Stimulated activated CD8-positive, alpha-beta memory T cell treated with anti-CD3 and anti-CD28 coated beads, Interleukin-12 subunit alpha, Interleukin-12 subunit beta, amount 100 ng/mL, for 1 hour (primary cell): ENCODE results near the gene CCDC144A.
A peak's percentile ranks its signal among the peaks of the same experiment; 100 is the strongest.
"Not testable (repeated sequence)": the region's sequence is repeated elsewhere in the genome, so short reads cannot be mapped to it uniquely, and the experiment has no call there.

ENCODE experiments used
- DNase-seq: peaks from one replicate; pipeline ENCODE4 v3.0.0-alpha.2; 2020; ENCODE audit warnings: low read depth

CCDC144A gene

DNA sequence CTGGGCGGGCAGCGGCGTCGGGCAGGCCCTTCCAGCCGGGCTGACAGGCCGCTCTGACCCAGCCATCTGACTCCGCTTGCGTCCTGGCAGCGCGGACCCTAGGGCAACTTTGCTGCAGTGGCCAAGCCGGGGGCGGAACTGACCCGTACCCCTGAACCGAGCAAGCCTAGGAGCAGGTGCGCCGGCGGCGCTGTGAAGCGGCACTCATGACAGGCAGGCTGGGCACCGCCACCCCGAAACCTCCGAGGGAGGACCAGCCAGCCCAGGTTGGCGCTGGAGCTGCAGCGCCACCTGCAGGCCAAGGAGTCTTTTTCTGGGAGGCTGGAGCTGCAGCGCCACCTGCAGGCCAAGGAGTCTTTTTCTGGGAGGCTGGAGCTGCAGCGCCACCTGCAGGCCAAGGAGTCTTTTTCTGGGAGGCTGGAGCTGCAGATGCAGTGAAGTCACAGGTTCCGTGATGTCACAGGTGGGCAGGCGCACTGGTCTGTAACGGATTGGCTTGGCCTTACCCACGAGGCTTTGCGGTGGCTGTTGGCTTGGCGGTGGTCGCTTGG lies at the start of gene CCDC144A:
Gene CCDC144A, plus strand, starts transcription at position 511 of the 551 bp plus-strand sequence. CDS start 160 bp downstream, outside the sequence.
- peak; percentile 21 for DNase-seq

DNA sequence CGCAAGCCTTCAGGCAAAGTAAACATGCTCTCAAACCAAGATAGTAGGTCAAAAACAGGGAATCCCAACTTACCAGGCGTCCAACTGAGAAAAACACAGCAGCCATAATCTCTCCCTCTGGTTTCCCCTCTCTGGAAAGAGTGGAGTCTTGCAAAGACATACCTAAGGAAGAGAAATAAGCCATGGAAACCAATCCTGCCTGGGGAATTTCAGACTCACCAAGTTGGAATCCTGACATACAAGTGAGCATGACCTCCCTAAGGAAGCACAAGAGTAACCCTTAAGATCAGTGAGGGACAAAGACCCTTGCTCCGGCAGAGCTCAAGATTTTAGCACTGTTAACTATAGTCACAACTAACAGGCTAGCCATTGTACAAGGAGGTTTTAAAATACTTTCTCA lies 40.5 kb upstream of the CCDC144A start:
- DNase-seq = no peak

- no peak for DNase-seq
Measured at GRCh38 chr17:16652252-16652651, 37.8 kb upstream of the CCDC144A start.

- no peak for DNase-seq
Measured at GRCh38 chr17:16652847-16653366, 37.1 kb upstream of the CCDC144A start.

DNA sequence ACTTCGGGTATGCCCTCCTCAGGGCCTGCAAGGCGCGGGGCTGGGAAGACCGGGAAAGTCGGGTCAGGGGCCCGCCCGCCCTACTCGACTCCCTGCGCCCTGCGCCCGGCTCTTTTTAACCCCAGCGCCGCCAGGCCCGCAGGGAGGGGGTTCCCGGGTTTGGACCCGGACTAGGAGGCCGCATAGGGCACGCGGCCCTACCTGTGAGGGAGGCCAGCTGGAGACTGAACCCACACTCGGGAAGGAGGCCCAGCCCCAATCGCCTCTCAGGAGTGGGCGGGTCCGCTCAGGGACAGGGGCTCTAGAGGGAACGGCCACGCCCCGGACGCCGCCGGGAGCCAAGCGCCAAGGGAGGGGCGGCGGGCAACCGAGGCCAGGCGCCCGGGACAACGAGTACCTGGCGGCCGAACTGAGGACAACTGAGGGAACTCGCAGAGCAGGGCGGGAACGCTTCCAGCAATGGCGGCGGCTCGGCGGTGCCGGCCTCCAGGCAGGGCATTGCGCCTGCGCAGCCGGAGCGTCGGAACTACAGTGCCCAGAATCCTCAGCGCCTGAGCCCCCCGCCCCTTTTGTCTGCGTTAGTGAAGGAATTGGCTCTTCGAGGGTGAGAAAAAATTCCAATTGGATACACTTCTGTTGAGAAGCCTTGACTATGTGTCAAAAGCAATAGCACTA lies 36.5 kb upstream of the CCDC144A start, which contains the start of gene ZNF624:
Gene ZNF624, minus strand, starts transcription at position 484 of the 675 bp plus-strand sequence.
- peak; percentile 72 for DNase-seq

- DNase-seq = no peak
Measured at GRCh38 chr17:16661217-16661616, 28.8 kb upstream of the CCDC144A start.

- DNase-seq = no peak
Measured at GRCh38 chr17:16662936-16663335, 27.1 kb upstream of the CCDC144A start.

GRCh38 chr17:16666553-16666906 lies 23.5 kb upstream of the CCDC144A start:
- not testable (repeated sequence) for DNase-seq

- not testable (repeated sequence) for DNase-seq
Measured at GRCh38 chr17:16666907-16667636, 23.0 kb upstream of the CCDC144A start.

DNA sequence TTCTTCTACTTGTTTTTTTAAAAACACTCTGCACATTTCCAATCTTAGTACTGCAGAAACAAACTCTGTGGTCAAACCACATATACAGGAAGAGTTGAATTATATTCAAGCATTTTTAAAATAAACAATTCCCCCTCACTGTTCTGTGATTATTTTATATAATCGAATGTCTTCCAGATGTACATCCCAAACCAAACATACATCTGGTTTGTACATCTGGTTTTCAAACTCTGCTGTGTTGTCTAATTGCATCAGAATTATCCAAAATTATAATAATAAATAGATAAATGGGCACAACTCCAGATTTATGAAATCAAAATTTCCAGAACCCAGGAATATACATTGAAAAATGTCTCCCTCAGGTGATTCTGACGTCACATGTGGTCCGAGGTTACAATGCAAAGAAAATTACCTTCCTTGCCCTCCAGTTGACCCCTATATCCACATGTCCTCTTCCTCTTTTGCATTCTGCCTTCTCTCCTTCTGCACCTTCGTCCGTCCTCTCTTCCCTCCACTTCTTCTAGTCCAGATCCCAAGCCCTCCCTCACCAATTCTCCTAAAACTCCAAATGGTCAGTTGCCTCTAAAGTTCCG lies 13.3 kb upstream of the CCDC144A start:
- DNase-seq = no peak

DNA sequence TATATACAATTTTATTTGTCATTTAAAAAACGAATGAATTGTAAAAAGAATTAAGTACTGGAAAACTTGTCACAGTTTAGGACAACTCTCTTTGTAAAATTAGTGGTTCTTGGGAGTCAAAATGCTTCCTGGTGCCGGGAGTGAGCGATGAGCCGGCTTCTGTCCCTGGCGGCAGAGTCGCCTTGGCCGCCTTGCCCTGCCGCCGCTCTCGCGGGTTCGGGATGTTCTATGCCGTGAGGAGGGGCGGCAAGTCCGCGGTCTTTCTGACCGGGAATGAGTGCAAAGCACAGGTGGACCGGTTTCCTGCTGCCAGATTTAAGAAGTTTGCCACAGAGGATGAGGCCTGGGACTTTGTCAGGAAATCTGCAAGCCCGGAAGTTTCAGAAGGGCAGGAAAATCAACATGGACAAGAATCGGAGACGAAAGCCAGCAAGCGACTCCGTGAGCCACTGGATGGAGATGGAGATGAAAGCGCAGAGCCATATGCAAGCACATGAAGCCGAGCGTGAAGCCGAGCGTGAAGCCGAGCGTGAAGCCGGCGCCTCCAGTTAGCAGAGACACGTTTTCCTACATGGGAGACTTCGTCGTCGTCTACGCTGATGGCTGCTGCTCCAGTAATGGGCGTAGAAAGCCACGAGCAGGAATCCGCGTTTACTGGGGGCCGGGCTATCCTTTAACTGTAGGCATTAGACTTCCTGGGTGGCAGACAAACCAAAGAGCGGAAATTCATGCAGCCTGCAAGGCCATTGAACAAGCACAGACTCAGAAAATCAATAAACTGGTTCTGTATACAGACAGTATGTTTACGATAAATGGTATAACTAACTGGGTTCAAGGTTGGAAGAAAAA lies 6.5 kb upstream of the CCDC144A start:
- DNase-seq = not testable (repeated sequence)

GRCh38 chr17:16686019-16686418 lies 4.0 kb upstream of the CCDC144A start:
- DNase-seq = not testable (repeated sequence)

DNA sequence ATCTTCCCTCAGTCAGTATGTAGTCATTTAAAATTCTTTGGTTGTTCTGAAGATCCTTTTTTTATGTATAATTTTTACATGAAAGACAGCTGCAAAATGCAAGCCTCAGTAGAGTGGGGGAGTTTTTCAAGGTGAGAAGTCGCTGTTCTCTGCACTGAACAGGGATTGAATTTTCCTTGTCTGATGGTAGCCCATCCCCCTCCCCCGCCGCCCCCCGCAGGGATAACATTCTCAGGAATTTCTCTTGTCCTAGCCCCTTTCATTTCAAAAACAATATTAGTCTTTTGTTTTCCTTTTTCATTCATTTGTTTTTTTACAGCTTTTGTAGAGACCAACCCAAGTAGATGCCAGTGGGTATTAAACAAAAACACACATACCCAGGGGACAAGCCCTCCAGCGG lies 2.9 kb upstream of the CCDC144A start:
- not testable (repeated sequence) for DNase-seq

DNA sequence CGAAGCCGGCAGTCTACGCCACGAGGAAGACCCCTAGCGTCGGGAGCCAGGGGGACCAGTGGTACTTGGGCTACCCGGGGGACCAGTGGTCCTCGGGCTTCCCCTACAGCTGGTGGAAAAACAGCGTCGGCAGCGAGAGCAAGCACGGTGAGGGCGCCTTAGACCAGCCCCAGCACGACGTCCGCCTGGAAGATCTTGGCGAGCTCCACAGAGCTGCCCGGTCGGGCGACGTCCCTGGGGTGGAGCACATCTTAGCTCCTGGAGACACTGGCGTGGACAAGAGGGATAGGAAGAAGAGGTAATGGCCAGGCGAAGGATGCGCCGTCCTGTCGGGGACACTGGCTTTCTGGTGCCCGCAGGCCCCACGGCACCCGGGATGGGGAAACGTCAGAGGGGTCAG lies 406 bp downstream of the CCDC144A start:
- not testable (repeated sequence) for DNase-seq

GRCh38 chr17:16697603-16698002 lies 7.6 kb downstream of the CCDC144A start:
- DNase-seq = not testable (repeated sequence)

DNA sequence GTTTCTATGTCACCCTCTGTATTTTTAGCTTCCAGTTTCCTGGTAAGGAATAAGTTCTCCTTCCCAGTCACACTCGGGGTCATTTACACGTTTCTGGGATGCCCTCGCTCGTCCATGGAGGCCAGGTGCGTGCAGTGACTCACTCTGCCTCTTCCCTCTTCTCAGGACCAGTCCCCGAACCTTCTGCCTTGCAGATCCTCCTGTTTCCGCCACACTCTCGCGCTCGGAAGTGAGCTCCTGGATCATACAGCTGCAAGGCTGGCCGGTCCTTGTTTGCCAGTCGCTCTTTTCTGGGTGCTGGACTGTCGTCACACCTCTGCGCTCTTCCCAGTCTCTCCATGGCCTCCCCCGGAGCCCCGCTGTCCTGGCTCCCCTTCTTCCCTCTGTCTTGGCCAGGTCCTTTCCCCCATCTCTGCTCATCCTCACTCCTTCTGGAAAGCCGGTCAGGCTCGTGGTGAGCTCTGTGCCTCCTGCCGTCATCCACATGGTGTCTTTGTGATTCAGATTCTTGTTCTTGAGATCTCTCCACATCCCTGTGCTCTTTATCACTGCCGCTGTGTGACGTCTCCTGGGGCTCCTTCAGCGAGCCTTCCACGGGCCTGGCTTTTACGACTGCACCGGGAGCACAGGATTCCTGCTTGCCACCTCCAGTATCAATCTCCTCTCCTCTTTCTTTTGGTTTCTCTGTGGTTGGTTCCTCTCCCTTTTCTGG lies 55.6 kb downstream of the CCDC144A start:
- DNase-seq = not testable (repeated sequence)

GRCh38 chr17:16746571-16746970 lies 56.5 kb downstream of the CCDC144A start:
- DNase-seq = not testable (repeated sequence)

- DNase-seq = not testable (repeated sequence)
Measured at GRCh38 chr17:16750515-16750914, 60.5 kb downstream of the CCDC144A start.

GRCh38 chr17:16751224-16751923 lies 61.3 kb downstream of the CCDC144A start:
- not testable (repeated sequence) for DNase-seq

- DNase-seq = not testable (repeated sequence)
Measured at GRCh38 chr17:16751924-16752287, 61.9 kb downstream of the CCDC144A start.
